ENCODE results near the gene ZNF763.

GRCh38 chr19:12015753-12016116, 50.9 kb downstream of the ZNF763 start:
- no peak for TF ChIP-seq CTCF (IDR thresholded peaks at IDR 0.05)
- no peak for TF ChIP-seq NRF1 (IDR thresholded peaks at IDR 0.05; ENCODE audit: low read depth, low read length)
- no peak for TF ChIP-seq MAX (IDR thresholded peaks at IDR 0.05; ENCODE audit: low read depth)
- TF ChIP-seq SMC3 (IDR thresholded peaks at IDR 0.05; ENCODE audit: low read depth, low read length): no peak
- no peak for TF ChIP-seq RCOR1 (IDR thresholded peaks at IDR 0.05; ENCODE audit: low read length)
- no peak for TF ChIP-seq CHD2 (IDR thresholded peaks at IDR 0.05; ENCODE audit: low read length, partially characterized antibody)
- TF ChIP-seq MEF2A (IDR thresholded peaks at IDR 0.05; ENCODE audit: borderline replicate concordance, low read depth): no peak
- no peak for TF ChIP-seq REST (IDR thresholded peaks at IDR 0.05; ENCODE audit: low read depth, low read length)
- TF ChIP-seq TEAD4 (IDR thresholded peaks at IDR 0.05; ENCODE audit: borderline replicate concordance, insufficient read depth): no peak
